GM19351 (cell line): Measurements from ENCODE around the gene SEMA6A.

ENCODE experiments used
- ATAC-seq: cut with Tn5 transposase; IDR thresholded peaks from one replicate; pipeline ENCODE4 v1.9.1; 2021; ENCODE audit warnings: mild to moderate bottlenecking, moderate library complexity; ENCODE audit not compliant: unreplicated experiment

SEMA6A gene

DNA sequence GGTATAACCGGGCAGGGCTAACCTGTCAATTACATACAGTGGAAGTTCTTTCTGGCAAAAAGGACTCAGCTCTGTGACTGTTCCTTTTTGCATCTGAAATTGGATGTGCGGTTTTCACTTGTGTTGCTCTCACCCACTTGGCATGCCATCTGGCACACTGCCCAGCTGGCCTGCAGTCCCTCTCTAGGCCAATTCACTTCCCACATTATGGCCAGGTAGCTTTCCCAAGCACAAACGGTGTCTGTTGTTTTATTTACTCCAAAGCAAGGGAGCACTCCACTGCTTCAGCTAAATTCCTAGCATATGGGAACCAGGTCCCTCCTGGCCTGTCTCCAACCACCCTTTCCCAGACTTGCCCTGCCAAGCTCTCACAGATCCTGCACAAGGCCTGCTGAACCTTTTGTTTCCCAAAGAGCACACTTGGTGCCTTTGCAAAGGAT lies 132.5 kb downstream of the SEMA6A start:
- ATAC-seq = no peak

GRCh38 chr5:116441223-116441622 lies 133.4 kb downstream of the SEMA6A start:
- ATAC-seq = no peak

GRCh38 chr5:116440457-116441001 lies 134.1 kb downstream of the SEMA6A start:
- ATAC-seq = no peak

- ATAC-seq = no peak
Measured at GRCh38 chr5:116439905-116440304, 134.7 kb downstream of the SEMA6A start.

DNA sequence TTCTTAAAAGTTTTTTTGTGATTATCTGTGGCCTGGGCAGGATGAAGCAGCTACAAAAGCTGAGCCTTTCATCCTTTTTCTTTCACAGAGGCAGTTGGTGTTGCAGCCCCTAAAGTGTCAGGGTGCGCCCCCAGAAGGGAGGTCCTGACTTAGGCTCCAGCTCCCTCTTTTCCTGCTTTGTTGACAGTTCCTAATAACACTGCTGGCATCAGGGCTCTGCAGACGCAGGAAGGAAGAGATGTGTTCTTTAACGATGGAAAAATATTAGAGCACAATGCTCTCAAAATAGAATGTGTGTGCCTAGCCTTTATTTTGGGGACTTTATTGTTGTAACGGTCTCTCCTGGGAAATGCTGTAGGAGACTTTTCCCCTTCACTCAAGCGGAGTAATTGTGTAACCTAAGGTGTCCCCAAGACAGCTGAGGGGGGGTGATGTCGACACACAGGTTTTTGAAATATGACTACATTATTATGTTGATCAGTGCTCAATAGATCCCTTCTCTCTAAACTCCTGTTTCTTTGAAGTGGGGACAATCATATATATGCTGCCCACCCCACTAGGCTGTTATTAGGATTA lies 135.6 kb downstream of the SEMA6A start:
- ATAC-seq = no peak

GRCh38 chr5:116437922-116438578 lies 136.6 kb downstream of the SEMA6A start:
- ATAC-seq = no peak

- no peak for ATAC-seq
Measured at GRCh38 chr5:116437351-116437705, 137.3 kb downstream of the SEMA6A start.

DNA sequence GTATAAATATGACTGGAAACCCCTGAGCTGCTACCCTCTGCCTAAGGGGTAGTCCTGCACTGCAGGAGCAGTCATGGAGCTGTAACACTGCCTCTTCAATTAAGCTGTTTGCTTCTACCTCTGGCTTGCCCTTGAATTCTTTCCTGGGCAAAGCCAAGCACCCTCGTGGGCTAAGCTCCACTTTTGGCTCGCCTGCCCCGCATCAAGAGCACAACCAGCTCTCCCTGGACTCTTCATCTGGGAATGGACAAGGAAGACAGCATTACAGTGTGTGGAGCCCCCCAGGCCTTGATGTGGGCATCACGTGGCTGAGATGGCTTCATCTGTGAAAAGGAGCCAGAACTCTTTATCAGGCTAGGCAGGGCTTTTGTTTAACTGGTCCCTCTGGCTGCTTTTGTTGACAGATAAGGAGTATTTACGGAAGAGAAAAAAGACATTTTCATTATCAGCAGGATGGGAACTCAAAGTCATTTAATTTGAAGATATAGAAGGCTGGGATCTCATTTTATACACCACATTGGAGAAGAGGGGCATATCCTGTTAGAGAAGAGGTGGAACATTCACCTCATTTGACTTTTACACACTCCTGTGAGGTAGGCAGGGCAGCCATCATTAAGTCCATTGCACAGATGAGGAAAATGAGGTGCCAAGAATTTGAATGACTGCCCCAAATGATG lies 137.8 kb downstream of the SEMA6A start:
- ATAC-seq = no peak

DNA sequence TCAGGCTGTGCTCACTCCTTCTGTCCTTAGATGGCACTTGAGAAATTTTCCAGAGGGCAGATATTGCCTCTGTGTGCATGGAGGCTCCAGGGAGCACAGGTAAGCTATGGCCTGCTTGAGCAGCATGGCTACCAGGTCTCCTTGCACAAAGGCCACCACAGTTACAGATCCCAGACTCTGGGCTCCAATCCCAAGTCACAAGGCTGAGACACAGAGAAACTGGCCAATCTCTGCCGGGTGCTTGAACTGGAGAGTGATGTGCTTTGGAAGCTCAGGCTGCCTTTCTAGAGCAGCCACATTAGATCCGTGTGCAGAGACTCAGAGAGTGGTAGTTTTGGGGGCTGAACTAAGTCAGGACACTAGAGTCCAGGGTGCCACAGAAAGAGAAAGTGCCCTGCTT lies 145.7 kb downstream of the SEMA6A start:
- no peak for ATAC-seq

DNA sequence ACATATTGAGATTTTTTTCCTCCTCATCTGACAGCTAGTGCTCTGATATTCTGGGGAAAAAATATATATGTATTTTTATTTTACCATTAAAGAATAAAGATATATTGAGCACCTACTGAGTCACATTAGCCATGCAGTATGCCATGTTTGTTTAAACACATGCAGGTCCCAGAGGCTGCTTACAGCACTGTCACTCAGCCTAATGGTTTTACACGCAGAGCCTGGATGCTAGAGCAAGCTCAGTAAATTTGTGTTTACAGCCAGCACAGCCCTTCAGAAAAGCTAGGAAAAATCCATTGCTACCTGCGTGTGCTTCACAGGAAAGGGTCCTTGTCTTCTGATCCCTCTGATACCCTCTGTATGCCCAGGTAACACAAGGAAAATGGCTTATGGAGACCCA lies 146.2 kb downstream of the SEMA6A start:
- no peak for ATAC-seq

DNA sequence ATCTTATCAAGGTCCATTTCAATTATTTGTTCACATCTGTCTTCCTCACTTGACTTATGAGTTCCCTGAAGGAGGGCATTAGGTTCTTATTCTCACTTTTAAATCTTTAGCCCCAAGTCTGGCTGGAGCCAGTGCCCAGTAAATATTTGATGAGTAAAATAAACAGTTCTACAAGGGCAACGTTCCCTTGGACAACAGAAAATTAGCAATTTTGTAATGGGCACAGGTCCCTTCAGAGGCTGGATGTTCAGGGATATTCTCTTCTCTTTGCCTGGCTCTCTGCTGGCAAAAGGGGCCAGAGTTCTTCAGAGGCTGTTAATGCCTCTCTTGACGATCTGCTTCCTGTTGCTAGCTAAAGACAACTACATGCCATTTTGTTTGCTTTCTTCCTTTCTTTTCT lies 149.7 kb downstream of the SEMA6A start:
- no peak for ATAC-seq

DNA sequence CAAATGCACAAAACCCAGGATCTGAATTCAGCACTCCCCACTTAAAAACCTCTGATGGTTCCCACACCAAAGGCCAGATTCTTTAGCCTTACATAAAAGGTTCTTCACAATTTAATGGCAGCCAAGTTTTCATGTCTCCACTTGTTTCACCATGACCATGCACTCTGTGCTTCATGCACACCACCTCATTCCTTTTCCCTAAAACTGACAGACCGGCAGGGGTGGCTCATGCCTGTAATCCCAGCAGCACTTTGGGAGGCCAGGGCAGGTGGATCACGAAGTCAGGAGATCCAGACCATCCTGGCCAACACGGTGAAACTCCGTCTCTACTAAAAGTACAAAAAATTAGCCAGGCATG lies 150.4 kb downstream of the SEMA6A start:
- ATAC-seq = no peak

- ATAC-seq = no peak
Measured at GRCh38 chr5:116423587-116424257, 150.9 kb downstream of the SEMA6A start.

DNA sequence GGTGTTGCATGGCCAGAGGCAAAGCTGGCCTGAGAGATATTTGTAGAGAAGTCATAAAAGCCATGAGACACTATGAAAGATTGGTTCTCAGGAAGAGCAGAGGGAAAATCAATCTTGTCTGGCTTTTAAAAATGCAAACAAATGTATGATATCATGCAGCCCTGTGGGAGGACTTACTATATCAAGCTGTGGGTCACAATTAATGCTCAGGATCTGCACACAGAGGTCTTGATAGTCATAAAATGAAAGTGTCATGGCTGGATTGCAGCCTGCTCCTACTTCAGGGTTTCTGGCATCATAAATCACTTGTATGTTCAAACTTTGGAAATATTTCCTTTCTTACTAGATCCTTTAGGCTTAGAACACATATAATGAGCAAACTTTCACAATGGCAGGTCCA lies 151.5 kb downstream of the SEMA6A start:
- no peak for ATAC-seq

GRCh38 chr5:116421080-116421629 lies 153.5 kb downstream of the SEMA6A start:
- no peak for ATAC-seq

DNA sequence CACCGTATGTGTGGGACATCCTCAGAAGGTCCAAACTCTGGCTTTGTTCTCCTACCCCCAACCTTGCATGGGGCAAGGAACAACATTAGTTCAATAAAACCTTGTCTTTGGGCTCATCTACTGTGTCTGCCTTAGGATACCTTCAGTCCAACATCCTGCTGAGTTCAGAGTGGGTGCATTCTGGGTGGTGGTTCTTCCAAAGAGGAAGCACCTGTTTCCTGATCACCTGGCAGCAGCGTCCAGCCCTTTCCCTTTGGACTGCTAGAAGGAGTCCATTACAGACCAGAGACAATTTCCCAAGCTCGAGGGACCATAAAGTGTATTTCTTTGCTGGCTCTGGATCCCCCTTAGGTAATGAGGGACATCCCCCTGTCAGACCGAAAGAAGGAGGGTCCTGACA lies 154.1 kb downstream of the SEMA6A start:
- no peak for ATAC-seq

GRCh38 chr5:116419258-116419657 lies 155.4 kb downstream of the SEMA6A start:
- ATAC-seq = no peak

- ATAC-seq = no peak
Measured at GRCh38 chr5:116418774-116419173, 155.8 kb downstream of the SEMA6A start.

DNA sequence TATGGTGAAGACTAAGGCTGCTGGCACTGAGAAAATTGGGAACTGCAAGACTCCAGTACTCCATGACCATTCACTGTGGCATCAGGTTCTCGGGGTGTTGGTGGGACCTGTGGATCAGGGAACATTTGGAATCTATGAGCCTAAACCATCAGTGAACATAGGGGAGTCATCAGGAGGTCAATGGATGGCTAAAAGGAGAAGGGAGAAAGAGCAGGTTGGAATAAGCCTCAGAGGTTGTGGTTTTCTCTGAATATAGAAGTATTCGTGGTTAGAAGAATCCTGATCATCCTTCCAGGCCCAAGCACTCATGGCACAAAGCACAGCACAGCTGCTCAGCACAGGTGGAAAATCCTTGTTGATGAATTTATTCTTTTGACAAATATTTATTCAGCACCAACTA lies 156.6 kb downstream of the SEMA6A start:
- ATAC-seq = no peak

DNA sequence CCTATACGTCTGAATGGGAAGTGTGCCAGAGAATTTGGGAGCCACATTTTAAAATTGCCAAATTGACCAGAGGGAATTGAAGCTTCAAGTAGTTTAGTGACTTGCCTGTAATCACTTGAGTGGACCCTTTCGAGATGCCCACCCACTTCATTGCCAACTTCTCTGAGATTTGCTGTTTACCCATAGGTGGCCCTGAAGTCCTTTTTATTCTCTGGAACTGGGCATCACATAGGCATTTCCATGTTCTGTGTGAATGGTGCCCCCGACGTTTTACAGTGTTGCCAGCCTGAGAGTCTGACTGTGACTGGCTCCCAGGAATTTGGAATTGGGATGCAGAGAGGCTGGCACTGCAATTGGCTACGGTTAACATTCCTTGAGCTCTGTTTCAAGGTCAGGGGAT lies 158.6 kb downstream of the SEMA6A start:
- no peak for ATAC-seq

GRCh38 chr5:116415182-116415581 lies 159.4 kb downstream of the SEMA6A start:
- ATAC-seq = no peak
